ENCODE measurements around the gene MTX1. TPM values are rescaled to one million over a fixed set of nuclear protein-coding genes. Genes with fewer than 3 reads are reported as not detected.
A peak's percentile ranks its signal among the peaks of the same experiment; 100 is the strongest.

MTX1 gene
- total and polyA plus RNA-seq, 4 donors: 25.6 to 72.1 (median 58.3) TPM

GRCh38 chr1:155186067-155186793 is 22.3 kb upstream of the MTX1 start:
- H3K4me3 ChIP-seq: no peak overlapping the region
- H3K9me3 ChIP-seq (ENCODE audit: control insufficient read depth in 4 of 4, insufficient read depth in 3 of 4, low read length in 3 of 4): peaks cover 0 to 2% (median 0%) of the 10 kb centered on the region in 4 donors
- no peaks in the 10 kb centered on the region for H3K27me3 ChIP-seq (ENCODE audit: control insufficient read depth in 3 of 3, insufficient read depth in 3 of 3, low read length in 2 of 3)
- no peaks in the 10 kb centered on the region for H3K36me3 ChIP-seq (ENCODE audit: control insufficient read depth in 4 of 4, insufficient read depth in 4 of 4, low read length in 4 of 4)
- 72 to 86% methylated on average over 8 of the region's 8 CpGs for WGBS, 2 donors
- peaks cover 0 to 12% (median 5%) of the 10 kb centered on the region in 5 donors for H3K4me1 ChIP-seq (ENCODE audit: control insufficient read depth in 5 of 5, insufficient read depth in 5 of 5, low read length in 5 of 5)
- TF ChIP-seq CTCF (IDR thresholded peaks at IDR 0.05; ENCODE audit: control extremely low read depth, extremely low read depth): no peak
- peak overlapping the region in 1 of 2 donors; percentile 83 for H3K27ac ChIP-seq (ENCODE audit: low read depth in 1 of 2, low read length in 1 of 2)
- ATAC-seq (ENCODE audit: insufficient read depth, low FRiP score): no peak
- peak; percentile 62 to 82 (median 71) for DNase-seq
- H3K9ac ChIP-seq (ENCODE audit: insufficient read depth in 1 of 2, low read length in 2 of 2): no peak overlapping the region

- Histone ChIP-seq H3K9me3 (ENCODE audit: control insufficient read depth in 4 of 4, insufficient read depth in 3 of 4, low read length in 3 of 4) (no peaks in the 10 kb centered on the region), H3K36me3 (ENCODE audit: control insufficient read depth in 4 of 4, insufficient read depth in 4 of 4, low read length in 4 of 4) (no peaks in the 10 kb centered on the region), H3K27ac (ENCODE audit: low read depth in 1 of 2, low read length in 1 of 2) (peak overlapping the region in 1 of 2 donors; percentile 83), H3K27me3 (ENCODE audit: control insufficient read depth in 3 of 3, insufficient read depth in 3 of 3, low read length in 2 of 3) (no peaks in the 10 kb centered on the region), H3K4me3 (peak overlapping the region; percentile 12), H3K4me1 (ENCODE audit: control insufficient read depth in 5 of 5, insufficient read depth in 5 of 5, low read length in 5 of 5) (peaks cover 0 to 12% (median 5%) of the 10 kb centered on the region in 5 donors), H3K9ac (ENCODE audit: insufficient read depth in 1 of 2, low read length in 2 of 2) (no peak overlapping the region)
- 66 to 84% methylated on average over 14 of the region's 14 CpGs for WGBS, 2 donors
- no peak for ATAC-seq (ENCODE audit: insufficient read depth, low FRiP score)
- no peak for DNase-seq
- no peak for TF ChIP-seq CTCF (IDR thresholded peaks at IDR 0.05; ENCODE audit: control extremely low read depth, extremely low read depth)
These were observed 21.6 kb upstream of the MTX1 start for GRCh38 chr1:155186794-155187455.

- WGBS, 2 donors: 52 to 76% methylated on average over 16 of the region's 16 CpGs
- Histone ChIP-seq H3K27ac (ENCODE audit: low read depth in 1 of 2, low read length in 1 of 2) (peak overlapping the region in 1 of 2 donors; percentile 83), H3K4me1 (ENCODE audit: control insufficient read depth in 5 of 5, insufficient read depth in 5 of 5, low read length in 5 of 5) (peaks cover 0 to 16% (median 5%) of the 10 kb centered on the region in 5 donors), H3K9ac (ENCODE audit: insufficient read depth in 1 of 2, low read length in 2 of 2) (no peak overlapping the region), H3K9me3 (ENCODE audit: control insufficient read depth in 4 of 4, insufficient read depth in 3 of 4, low read length in 3 of 4) (no peaks in the 10 kb centered on the region), H3K4me3 (peak overlapping the region; percentile 14), H3K36me3 (ENCODE audit: control insufficient read depth in 4 of 4, insufficient read depth in 4 of 4, low read length in 4 of 4) (no peaks in the 10 kb centered on the region), H3K27me3 (ENCODE audit: control insufficient read depth in 3 of 3, insufficient read depth in 3 of 3, low read length in 2 of 3) (no peaks in the 10 kb centered on the region)
- no peak for DNase-seq
- no peak for ATAC-seq (ENCODE audit: insufficient read depth, low FRiP score)
- TF ChIP-seq CTCF (IDR thresholded peaks at IDR 0.05; ENCODE audit: control extremely low read depth, extremely low read depth): no peak
These were observed 21.0 kb upstream of the MTX1 start for GRCh38 chr1:155187456-155187891.
